ENCODE measurements around the gene GSG1L. TPM values are rescaled to one million over a fixed set of nuclear protein-coding genes. Genes with fewer than 3 reads are reported as not detected.

Gene GSG1L
- total RNA-seq, 1 donor from 2014 or later: not detected

GRCh38 chr16:28107232-28107631 is 43.7 kb upstream of the GSG1L start:
- peaks cover 1% of the 10 kb centered on the region for H3K36me3 ChIP-seq (ENCODE audit: control insufficient read depth, insufficient read depth, low read length)
- H3K27me3 ChIP-seq (ENCODE audit: control insufficient read depth, insufficient read depth, low read length): no peaks in the 10 kb centered on the region
- DNase-seq (ENCODE audit: low read depth): no peak
- no peak for TF ChIP-seq CTCF (IDR thresholded peaks at IDR 0.05; ENCODE audit: insufficient read depth, low read length, poor library complexity, severe bottlenecking)
- no peak overlapping the region for H3K4me3 ChIP-seq (ENCODE audit: low read depth, low read length)

GRCh38 chr16:28106467-28107215 is 43.1 kb upstream of the GSG1L start:
- no peak for DNase-seq (ENCODE audit: low read depth)
- TF ChIP-seq CTCF (IDR thresholded peaks at IDR 0.05; ENCODE audit: insufficient read depth, low read length, poor library complexity, severe bottlenecking): no peak
- Histone ChIP-seq H3K27me3 (ENCODE audit: control insufficient read depth, insufficient read depth, low read length) (no peaks in the 10 kb centered on the region), H3K36me3 (ENCODE audit: control insufficient read depth, insufficient read depth, low read length) (peaks cover 1% of the 10 kb centered on the region), H3K4me3 (ENCODE audit: low read depth, low read length) (no peak overlapping the region)

GRCh38 chr16:28105954-28106353 is 42.4 kb upstream of the GSG1L start:
- DNase-seq (ENCODE audit: low read depth): no peak
- no peak for TF ChIP-seq CTCF (IDR thresholded peaks at IDR 0.05; ENCODE audit: insufficient read depth, low read length, poor library complexity, severe bottlenecking)
- no peaks in the 10 kb centered on the region for H3K27me3 ChIP-seq (ENCODE audit: control insufficient read depth, insufficient read depth, low read length)
- no peak overlapping the region for H3K4me3 ChIP-seq (ENCODE audit: low read depth, low read length)
- peaks cover 1% of the 10 kb centered on the region for H3K36me3 ChIP-seq (ENCODE audit: control insufficient read depth, insufficient read depth, low read length)

GRCh38 chr16:28105297-28105696 is 41.8 kb upstream of the GSG1L start:
- Histone ChIP-seq H3K27me3 (ENCODE audit: control insufficient read depth, insufficient read depth, low read length) (no peaks in the 10 kb centered on the region), H3K36me3 (ENCODE audit: control insufficient read depth, insufficient read depth, low read length) (peaks cover 1% of the 10 kb centered on the region), H3K4me3 (ENCODE audit: low read depth, low read length) (no peak overlapping the region)
- TF ChIP-seq CTCF (IDR thresholded peaks at IDR 0.05; ENCODE audit: insufficient read depth, low read length, poor library complexity, severe bottlenecking): no peak
- no peak for DNase-seq (ENCODE audit: low read depth)

- no peak for TF ChIP-seq CTCF (IDR thresholded peaks at IDR 0.05; ENCODE audit: insufficient read depth, low read length, poor library complexity, severe bottlenecking)
- DNase-seq (ENCODE audit: low read depth): no peak
- peaks cover 1% of the 10 kb centered on the region for H3K36me3 ChIP-seq (ENCODE audit: control insufficient read depth, insufficient read depth, low read length)
Measured at GRCh38 chr16:28104404-28104803, 40.9 kb upstream of the GSG1L start.

More at GRCh38 chr16:28104404-28104803, 40.9 kb upstream of the GSG1L start:
- H3K27me3 ChIP-seq (ENCODE audit: control insufficient read depth, insufficient read depth, low read length): no peaks in the 10 kb centered on the region
- no peak overlapping the region for H3K4me3 ChIP-seq (ENCODE audit: low read depth, low read length)

Measured in kidney epithelial cell (primary cell).